GM18511 (cell line): Measurements from ENCODE around the gene MED12L.

Source experiments
- ATAC-seq: cut with Tn5 transposase; IDR thresholded peaks from one replicate; pipeline ENCODE4 v1.9.1; 2021; ENCODE audit warnings: mild to moderate bottlenecking, moderate library complexity; ENCODE audit not compliant: unreplicated experiment

Gene MED12L

DNA sequence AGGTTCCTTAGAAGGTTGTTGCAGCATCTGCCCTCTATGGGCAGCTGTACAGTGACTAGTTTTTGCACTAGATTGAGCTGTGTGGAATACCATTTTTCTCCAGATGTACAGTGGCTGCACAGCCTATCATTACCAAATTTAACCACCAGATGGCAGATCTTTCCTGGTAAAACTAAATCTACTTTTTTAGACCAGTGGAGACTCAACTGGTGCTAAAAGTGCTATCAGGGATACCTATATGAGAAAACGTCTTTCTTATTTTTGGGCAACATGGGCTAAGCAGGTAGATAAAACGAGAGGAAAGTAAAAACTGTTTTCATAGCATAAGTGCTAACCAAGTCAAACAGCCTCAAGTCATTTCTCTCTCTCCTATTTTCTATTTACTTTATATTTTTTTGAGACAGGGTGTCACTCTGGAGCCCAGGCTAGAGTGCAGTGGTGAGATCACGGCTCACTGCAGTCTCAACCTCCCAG is 354.2 kb downstream of the MED12L start:
- ATAC-seq, result peak; percentile 73

DNA sequence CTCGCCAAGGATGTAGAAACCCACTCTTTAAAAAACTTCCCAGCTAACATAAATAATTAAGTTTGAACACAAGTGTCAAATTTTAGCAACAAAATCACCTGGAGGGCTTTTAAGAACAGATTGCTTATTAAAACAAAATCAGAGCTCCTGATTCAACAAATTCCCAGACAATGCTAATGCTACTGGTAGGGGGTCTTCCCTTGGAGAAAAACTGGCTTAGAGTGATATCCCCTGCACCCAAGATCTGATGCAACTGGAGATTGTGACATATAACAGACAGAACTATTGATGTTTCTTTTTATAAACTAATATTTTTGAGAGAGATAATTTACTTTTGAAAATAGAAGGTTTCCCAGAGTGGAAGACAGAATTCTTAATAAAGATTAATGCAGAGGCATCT is 355.5 kb downstream of the MED12L start:
- no peak for ATAC-seq

DNA sequence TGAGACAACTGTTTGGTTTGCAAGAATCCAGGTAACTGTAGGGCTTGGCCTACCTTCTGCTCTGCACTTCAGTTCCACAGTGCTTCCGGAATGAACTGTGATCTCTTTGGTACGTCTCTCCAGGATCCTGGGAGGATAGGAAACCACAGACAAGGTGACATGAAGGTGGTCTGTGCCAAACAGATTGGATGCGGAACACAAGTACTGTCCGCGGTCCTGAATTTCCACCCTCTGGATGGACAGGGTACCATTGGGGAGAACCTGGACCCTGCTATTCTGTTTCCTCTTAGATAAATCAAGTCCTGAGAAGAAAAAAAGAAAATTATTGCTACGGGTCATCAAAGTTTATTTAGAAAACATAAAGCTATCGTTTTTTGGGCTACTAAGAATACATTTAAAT is 358.1 kb downstream of the MED12L start:
- no peak for ATAC-seq

DNA sequence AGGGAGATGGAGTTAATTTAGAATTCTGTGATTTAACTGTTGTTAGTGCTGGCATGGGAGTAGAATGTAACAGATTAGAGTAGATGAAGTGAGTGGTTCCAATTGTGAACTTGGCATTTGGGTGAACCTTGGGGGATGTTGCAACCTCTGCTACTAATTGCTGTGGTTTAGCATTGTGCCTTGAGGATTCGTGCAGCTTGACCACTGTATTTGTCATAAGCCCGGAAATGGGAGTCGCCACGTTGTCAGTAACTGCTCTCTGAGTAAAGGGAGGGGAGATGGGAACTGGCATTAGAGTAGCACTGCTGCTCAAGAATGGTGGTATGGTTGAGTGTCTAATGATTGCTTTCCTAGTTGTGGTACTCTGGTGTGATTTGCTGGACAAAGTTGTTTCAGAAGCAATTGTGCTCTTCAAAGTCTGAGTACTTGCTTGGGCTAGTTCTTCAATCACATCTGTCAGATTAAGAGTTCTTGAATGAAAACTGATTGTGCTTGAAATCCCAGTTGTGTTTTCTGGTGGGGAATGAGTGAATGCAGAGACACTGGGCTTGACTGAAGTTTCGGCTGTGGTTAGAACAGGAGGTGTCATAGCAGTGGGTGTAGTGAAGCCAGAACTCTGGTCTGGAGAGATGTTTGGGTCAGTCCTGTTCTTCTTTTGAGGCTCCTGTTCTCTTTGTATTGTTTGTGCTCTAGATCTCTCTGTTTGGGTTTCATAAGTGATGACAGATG is 360.0 kb downstream of the MED12L start:
- ATAC-seq, result no peak

DNA sequence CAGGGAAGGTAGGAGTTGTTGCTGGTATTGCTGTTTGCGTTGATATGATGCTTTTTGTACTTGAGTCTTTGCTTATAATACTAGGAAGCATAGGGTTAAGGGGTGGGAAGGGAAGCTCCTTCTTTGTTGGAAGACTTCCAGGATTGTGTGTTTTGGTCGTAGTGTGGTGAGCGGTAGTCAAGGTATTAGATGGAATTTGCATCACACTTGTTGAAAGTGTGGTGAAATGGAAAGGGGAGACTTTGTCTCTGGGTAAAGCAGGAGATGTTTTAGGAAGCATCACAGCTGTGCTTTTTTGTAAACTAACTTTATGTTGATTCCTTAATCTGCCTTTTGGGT is 360.5 kb downstream of the MED12L start:
- no peak for ATAC-seq

DNA sequence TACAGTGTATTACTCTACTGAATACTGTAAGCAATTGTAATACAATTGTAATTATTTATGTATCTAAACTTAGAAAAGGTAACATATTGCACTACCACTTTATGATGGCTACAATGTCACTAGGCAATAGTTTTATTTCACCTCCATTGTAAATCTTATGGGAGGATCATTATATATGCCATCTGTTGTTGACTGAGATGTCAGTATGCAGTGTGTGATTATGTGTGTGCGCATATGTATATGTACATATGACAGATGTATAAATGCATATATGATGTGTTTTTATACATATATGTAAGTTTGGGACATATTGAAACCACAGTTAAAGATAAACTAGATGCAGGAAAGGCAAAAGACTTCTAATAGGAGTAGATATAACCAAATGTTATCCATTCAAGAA is 366.9 kb downstream of the MED12L start:
- no peak for ATAC-seq

DNA sequence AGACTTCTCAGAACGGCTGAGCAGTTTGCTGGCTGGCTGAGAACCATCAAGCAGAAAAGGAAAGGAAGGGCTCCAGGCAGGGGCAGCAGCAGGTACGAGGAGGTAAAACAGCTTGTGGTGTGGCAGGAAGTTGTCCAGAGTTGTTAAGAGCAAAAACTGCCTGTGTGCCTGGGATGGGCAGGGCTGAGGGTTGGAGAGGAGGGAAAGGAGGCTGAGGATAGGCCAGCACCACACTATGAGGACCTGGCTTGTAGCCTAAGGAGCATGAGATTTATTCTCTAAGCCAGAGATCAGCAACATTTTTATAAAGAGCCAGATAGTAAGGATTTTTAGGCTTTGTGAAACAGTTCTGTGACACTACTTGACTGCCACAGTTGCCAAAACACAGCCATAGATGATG is 367.4 kb downstream of the MED12L start:
- ATAC-seq, result no peak

DNA sequence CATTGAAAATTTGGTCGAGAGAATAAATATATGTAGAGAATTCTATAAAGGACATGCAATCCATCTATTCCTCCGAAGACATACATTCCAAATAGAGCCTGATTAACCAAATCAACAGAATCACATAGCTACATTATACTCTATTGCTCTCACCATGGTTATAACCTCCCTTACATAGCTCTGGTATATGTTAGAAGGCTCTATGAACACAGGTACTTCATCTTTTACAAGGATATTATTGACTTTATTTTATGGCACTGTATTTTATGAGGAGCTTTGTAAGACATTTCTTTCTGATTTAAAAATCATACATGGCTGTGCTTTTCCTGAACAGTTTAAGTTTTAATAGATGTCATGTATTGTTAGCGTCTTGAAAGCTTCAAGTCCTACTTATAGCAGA is 370.6 kb downstream of the MED12L start:
- no peak for ATAC-seq

DNA sequence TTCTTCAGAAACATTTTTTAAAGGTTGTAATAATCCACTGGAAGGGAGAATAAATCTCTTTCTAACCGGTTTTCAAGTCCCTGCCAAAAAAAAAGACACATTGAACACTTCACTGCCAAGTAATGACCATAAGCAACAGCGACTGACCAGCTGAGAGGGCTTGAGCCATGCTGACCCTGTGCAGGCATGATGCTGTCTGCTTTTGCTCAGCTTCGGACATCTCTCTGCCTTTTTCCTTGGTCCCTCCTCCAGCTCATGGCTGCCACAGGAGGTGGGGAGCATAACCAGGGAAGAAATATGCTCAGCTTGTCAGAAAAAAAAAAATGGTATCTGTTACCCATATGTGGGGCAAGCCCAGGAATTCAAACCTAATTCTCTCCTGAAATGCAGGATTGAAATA is 373.9 kb downstream of the MED12L start:
- no peak for ATAC-seq

DNA sequence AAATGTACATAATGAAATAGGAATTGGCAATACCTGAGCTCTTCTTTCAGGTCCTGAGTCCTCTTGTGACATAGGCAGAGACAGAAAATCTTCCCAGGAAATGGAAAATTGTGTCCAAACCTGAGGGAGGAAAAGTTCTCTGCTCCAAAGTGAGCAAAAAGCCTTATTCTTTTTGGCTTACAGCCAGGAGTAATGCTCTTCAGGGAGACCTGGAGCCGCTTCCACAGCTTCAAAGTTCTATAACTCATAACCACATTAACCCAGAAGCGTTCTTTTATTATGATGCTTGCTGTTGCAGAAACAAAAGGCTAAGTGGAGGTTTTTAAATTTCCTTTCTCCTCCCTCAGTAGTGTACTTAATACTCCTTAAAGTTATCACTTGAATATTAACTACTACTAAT is 374.8 kb downstream of the MED12L start:
- no peak for ATAC-seq

DNA sequence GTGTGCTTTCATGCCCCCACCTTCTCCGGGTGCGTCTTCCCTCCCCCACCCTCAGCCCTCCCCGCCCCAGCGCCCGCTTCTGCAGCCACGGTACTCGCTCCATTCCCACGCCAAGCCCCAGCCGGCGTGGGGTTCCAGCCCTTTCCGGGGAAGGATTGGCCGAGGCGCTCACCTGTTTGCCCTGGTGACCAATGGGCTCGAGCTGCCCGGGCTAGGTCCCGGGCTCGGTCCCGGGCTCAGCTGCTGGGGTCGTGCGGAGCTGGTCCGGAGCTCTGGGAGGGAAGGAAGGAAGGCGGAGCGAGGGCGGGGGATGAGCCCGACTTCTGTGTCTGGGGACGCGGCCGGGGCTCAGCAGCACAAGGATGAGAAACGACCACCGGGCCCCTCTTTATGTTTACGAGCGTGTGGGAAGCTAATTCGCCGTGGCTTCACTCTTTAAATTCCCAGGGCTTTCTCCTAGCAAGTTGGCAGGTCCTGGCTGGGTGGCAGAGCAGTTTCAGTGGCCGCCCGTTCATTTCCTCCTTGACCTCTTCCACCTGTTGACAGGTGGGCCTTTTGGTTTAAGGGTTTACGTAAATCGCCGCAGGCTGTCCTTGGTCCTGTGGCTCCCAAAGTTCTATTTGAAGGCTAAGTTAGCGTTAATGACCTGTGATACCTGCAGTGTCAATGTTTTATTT is 375.4 kb downstream of the MED12L start, which contains the start of gene IGSF10:
Gene IGSF10, minus strand, starts transcription at position 288 of the 677 bp plus-strand sequence. CDS start 2,352 bp downstream, outside the sequence.
- no peak for ATAC-seq

DNA sequence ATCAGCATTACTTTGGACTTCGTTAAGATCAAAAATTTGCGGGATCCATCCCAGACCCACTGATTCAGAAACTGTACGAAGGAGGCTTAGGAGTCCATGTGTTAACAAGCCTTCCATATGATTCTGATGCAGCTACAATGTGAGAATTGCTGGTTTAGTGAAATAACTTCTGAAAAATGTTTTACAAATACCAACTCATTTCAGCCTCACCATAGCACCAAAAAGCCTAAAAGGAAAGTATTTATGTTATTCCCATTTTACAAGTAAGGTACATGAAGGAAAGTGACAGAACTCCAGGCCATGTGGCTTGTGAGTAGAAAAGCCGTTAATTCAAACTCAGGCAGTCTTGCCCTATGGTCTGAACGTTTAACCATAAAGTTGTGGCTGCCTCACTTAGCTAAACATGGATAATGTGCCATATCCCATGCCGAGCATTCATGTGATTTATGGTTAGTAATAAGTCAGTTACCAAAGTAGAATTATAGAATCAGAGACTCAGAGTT is 376.9 kb downstream of the MED12L start:
- no peak for ATAC-seq

DNA sequence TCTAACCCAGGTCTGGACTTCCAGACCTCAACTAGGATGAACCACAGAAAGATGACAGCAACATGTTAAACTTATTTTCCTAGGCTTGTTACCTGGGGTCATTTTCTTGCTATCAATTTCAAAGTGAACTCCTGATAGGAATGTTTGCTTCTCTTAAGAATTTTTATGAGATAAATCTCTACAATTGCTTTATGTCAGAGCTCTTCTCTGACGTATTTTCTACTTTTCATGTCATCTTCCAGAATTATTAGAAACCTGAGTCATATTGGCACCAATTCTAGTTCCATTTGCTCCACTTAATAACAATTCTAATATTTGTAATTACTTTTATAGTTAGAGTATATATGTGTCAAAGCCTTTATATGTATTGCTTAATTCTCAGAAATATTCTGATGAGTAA is 377.5 kb downstream of the MED12L start:
- no peak for ATAC-seq

DNA sequence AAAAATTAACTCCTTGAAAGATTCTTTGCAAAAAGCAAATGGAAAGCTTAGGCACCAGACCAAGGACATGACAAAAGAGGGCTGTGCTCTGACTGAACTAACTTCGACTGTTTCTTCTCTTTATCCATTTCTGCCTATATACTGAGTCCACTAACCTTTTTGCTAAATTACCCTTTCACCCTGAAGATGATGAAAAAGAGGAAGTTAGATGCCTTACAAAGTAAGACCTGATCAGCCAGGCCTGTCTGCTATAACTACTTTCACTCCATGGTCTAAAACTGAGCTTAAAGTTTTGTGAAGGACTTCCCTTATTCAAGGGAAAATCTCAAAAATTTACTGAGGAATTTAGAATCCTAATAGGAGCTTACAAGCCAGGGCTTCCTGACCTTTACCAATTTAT is 381.6 kb downstream of the MED12L start:
- peak; percentile 55 for ATAC-seq

DNA sequence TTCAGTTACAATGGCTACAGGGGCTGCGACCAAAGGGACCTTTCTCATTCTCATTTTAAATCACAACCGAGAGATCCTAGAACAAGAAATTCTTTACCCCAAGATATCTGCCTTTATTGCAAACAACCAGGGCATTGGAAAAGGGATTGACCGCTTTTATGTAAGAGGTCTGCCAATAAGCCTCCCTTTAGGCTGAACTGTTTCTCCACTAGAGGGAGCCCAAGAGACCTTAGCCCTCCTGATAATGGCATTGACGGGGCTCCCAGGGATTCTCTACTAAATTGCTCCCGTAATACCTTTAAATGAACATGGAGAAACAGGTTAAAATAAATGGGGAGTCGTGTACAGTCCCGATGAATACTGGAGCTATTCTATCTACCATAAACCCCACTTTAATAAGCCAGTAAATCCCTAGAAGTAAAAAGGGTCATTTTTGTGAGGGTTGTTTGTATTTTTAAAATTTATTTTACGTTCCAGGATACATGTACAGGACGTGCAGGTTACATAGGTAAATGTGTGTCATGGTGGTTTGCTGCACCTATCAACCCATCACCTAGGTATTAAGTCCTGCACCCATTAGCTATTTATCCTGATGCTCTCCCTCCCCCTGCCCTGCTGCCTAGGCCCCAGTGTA is 382.9 kb downstream of the MED12L start:
- ATAC-seq, result peak; percentile 81

DNA sequence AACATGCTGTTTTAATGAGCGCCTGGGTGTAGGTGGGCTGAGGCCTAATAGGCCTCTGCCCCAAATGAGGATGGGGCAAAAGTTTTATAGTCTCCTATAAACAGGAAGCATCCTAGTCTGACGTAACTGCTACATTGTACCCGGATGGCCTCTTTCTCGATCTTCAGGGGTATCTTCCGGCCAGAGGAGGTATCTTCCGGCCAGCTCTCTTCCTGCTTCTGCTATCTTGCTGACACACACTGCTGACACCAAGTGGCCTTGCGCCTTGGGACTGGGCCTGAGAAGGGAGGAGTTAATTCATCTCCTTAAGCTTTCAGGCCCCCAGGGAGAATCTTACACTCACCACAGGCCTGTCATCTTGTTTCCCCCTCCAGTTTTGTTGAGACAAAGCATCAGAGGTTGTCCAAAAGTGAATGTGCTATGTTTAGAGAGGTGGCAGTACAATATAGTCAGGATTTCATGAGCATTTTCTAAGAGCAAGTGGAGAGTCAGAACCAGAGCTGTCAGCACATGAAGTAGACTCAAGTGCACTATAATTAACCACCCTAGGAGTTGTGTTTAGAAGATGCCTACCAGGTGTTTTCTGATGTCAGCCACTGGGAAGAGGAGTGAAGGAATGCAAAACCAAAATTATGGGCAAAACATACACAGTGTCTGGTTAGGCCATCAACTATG is 391.0 kb downstream of the MED12L start:
- no peak for ATAC-seq

DNA sequence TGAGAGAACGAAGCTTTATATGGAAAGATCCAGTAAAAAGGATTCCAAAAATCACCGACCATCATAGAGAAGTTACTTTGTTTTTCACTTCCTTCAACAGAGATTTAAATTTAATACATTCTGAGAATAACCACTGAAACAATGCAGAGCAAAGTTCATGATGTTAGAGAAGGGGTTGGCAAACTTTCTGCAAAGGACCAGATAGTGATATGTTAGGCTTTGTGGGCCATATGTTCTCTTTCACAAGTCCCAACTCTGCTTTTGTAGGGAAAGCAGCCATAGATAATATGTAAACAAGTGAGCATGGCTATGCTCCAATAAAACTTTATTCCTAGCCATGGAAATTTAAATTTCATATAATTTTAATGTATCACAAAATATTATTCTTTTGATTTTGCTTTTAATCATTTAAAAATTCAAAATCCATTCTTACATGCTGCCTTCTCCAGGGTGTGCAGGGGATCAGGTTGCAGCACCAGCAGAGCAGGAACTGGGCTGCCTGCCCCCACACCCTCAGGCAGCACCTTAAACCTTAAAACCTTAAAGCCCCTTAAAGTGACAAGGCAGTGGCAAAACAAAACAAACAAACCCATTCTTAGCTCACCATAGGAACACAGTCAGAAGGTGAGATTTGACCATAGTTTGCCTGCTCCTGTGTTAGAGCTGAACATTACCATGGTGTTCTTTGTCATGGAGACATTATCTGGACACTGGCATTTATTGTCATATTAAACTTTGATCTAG is 392.3 kb downstream of the MED12L start:
- no peak for ATAC-seq

DNA sequence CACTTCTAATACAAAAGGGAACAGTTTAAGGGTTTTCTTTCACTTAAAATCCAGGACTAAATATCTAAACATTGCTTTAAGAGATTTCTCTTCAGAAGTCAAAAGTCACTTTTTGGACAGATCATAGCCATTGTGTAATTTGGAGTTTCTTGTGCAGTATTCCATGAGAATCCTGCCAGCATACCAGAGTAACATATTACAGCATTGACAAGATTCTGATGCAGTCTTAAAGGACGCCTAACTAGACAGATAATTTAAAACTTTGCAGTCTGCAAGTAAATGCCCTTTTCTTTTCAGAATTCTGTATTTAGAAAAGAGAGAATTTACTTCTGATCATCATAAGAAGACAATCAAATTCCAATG is 392.9 kb downstream of the MED12L start:
- ATAC-seq, result no peak

DNA sequence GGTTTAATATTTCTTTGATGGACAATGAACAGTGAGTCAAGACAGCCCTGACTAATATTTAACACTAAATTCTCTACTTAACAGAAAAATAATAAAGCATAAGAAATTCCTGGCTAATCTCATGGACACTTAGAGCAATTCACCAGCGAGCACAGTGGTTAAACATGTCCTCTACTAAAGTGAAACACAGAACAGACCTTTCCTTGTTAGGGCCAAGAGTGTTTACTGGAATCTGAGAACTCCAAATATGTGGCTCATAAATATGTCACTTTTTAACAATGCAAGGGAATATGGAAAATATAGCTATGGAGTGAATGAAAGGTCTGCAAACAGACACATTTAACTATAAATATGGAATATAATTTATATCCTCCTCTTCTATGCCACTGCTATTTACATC is 394.0 kb downstream of the MED12L start:
- ATAC-seq, result no peak

DNA sequence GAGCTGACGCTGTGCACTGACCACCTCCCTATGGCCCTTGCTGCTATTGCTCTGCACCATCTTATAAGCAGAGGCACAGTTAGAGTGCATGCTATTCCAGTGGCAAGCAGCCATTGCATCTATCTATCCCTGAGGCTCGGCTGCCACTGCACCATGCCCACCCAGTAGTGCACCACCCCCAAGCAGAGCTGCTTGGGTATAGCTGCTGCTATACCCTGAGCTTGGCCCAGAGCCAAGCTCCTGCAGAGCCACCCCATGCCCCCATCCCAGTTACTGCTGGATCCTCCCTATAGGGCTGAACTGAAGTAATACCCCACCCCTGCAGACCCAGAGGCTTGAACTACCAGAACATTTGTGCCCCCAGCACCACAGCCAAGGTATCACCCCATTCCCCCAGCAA is 395.0 kb downstream of the MED12L start:
- no peak for ATAC-seq

DNA sequence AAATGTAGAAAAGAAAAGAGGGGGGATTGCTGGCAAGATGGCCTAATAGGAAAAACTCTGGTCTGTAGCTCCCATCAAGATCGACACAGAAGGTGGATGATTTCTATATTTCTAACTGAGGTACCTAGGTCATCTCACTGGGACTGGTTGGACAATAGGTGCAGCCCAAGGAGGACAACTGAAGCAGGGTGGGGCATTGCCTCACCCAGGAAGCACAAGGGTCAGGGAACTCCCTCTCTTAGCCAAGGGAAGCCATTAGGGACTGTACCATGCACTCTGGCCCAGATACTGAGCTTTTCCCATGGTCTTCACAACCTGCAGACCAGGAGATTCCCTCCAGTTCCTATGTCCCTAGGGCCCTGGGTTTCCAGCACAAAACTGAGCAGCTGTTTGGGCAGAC is 398.0 kb downstream of the MED12L start:
- no peak for ATAC-seq
